Measurements from ENCODE around the gene AQP12B. TPM values are rescaled to one million over a fixed set of nuclear protein-coding genes. Genes with fewer than 3 reads are reported as not detected.
A peak's percentile ranks its signal among the peaks of the same experiment; 100 is the strongest.
"Not testable (repeated sequence)": the region's sequence is repeated elsewhere in the genome, so short reads cannot be mapped to it uniquely, and the experiment has no call there.

The AQP12B gene
- total and polyA plus RNA-seq, 2 donors from 2014 or later: not detected

GRCh38 chr2:240701091-240701735 is 18.5 kb upstream of the AQP12B start:
- Histone ChIP-seq H3K9me3 (ENCODE audit: control insufficient read depth in 2 of 3, insufficient read depth in 1 of 3, low read length in 3 of 3) (no peaks in the 10 kb centered on the region), H3K4me1 (ENCODE audit: control insufficient read depth in 2 of 3, insufficient read depth in 2 of 3, low read depth in 1 of 3, low read length in 3 of 3) (no peaks in the 10 kb centered on the region), H3K36me3 (ENCODE audit: control insufficient read depth in 2 of 3, insufficient read depth in 3 of 3, low read length in 3 of 3) (no peaks in the 10 kb centered on the region), H3K27me3 (ENCODE audit: control insufficient read depth, insufficient read depth, low read length) (no peaks in the 10 kb centered on the region), H3K4me3 (ENCODE audit: low read length in 3 of 3) (no peak overlapping the region), H3K9ac (ENCODE audit: low read length in 3 of 3) (no peak overlapping the region), H3K27ac (ENCODE audit: low read depth in 2 of 2, low read length in 2 of 2) (no peak overlapping the region)
- TF ChIP-seq CTCF (IDR thresholded peaks at IDR 0.05; ENCODE audit: borderline replicate concordance, extremely low read depth, insufficient read depth): no peak
- FAIRE-seq (no peak), DNase-seq (peak in 1 of 5 donors; percentile 66)
- intact Hi-C loops (cut with DNase I): no loop called here

GRCh38 chr2:240700616-240701015 is 17.9 kb upstream of the AQP12B start:
- H3K4me3 ChIP-seq (ENCODE audit: low read length in 3 of 3); H3K36me3 ChIP-seq (ENCODE audit: control insufficient read depth in 2 of 3, insufficient read depth in 3 of 3, low read length in 3 of 3); FAIRE-seq; H3K4me1 ChIP-seq (ENCODE audit: control insufficient read depth in 2 of 3, insufficient read depth in 2 of 3, low read depth in 1 of 3, low read length in 3 of 3); H3K9me3 ChIP-seq (ENCODE audit: control insufficient read depth in 2 of 3, insufficient read depth in 1 of 3, low read length in 3 of 3); intact Hi-C loops (cut with DNase I); H3K27ac ChIP-seq (ENCODE audit: low read depth in 2 of 2, low read length in 2 of 2); DNase-seq; H3K9ac ChIP-seq (ENCODE audit: low read length in 3 of 3); H3K27me3 ChIP-seq (ENCODE audit: control insufficient read depth, insufficient read depth, low read length): not testable (repeated sequence)

GRCh38 chr2:240699835-240700234 is 17.1 kb upstream of the AQP12B start:
- H3K4me3 ChIP-seq (ENCODE audit: low read length in 3 of 3); H3K9ac ChIP-seq (ENCODE audit: low read length in 3 of 3); intact Hi-C loops (cut with DNase I); FAIRE-seq; H3K4me1 ChIP-seq (ENCODE audit: control insufficient read depth in 2 of 3, insufficient read depth in 2 of 3, low read depth in 1 of 3, low read length in 3 of 3); H3K9me3 ChIP-seq (ENCODE audit: control insufficient read depth in 2 of 3, insufficient read depth in 1 of 3, low read length in 3 of 3); H3K27me3 ChIP-seq (ENCODE audit: control insufficient read depth, insufficient read depth, low read length); H3K27ac ChIP-seq (ENCODE audit: low read depth in 2 of 2, low read length in 2 of 2); H3K36me3 ChIP-seq (ENCODE audit: control insufficient read depth in 2 of 3, insufficient read depth in 3 of 3, low read length in 3 of 3): not testable (repeated sequence)
- DNase-seq: peak in 1 of 5 donors; percentile 25

DNA sequence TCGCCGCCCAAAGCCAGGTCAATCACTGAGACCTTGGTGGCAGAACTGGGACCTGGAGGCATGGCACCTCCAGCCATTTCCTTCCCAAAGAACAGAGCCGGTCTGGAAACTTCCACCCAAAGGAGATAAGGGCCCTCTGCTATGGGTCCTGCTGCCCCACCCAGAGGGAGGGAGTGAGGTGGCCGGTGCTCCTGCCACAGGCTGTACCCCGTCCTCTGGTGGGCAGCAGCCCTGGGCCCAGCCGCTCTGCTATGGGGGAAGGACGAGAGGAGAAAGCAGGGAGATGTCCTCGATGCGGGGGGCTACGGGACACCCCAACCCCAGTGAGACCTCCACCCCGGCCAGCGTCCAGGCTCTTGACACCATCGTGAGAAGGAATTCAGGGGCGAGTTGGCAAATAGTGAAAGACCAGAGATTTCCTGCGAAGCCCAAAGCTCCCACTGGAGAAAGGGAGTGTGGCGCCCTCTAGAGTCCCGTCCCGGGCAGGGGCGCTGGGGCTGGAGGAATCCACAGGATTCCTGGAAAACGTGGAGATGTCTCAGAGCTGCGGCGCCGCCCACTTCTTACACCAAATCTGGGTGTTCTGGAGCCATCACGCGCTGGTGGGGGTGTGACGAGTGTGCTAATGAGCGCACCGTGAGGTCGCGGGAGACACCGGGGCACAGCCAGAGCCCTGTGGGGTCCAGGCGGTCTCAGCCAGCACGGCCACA is 16.3 kb upstream of the AQP12B start:
- H3K27me3 ChIP-seq (ENCODE audit: control insufficient read depth, insufficient read depth, low read length); H3K36me3 ChIP-seq (ENCODE audit: control insufficient read depth in 2 of 3, insufficient read depth in 3 of 3, low read length in 3 of 3); intact Hi-C loops (cut with DNase I); H3K27ac ChIP-seq (ENCODE audit: low read depth in 2 of 2, low read length in 2 of 2); H3K9ac ChIP-seq (ENCODE audit: low read length in 3 of 3); H3K9me3 ChIP-seq (ENCODE audit: control insufficient read depth in 2 of 3, insufficient read depth in 1 of 3, low read length in 3 of 3); FAIRE-seq; H3K4me3 ChIP-seq (ENCODE audit: low read length in 3 of 3); H3K4me1 ChIP-seq (ENCODE audit: control insufficient read depth in 2 of 3, insufficient read depth in 2 of 3, low read depth in 1 of 3, low read length in 3 of 3): not testable (repeated sequence)
- DNase-seq: peak in 1 of 5 donors; percentile 40

DNA sequence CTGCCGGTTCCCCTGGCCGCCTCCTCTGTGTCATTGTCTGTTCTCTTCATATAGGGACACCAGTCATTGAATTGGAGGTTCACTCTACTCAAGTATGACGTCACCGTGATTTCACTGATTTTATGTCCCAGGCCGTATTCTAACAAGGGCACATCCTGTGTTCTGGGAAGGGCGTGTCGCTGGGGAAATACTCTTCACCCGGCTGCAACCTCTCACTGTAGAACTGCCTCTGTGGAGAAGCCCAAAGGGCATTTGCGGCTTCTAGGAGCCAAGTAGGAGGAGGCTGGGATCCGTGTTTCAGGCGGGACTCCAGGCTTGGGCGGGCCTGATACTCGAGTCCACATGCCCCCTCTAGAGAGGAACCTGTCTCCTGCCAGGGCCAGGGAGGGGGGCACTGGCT is 13.8 kb upstream of the AQP12B start:
- FAIRE-seq; H3K9ac ChIP-seq (ENCODE audit: low read length in 3 of 3): not testable (repeated sequence)

DNA sequence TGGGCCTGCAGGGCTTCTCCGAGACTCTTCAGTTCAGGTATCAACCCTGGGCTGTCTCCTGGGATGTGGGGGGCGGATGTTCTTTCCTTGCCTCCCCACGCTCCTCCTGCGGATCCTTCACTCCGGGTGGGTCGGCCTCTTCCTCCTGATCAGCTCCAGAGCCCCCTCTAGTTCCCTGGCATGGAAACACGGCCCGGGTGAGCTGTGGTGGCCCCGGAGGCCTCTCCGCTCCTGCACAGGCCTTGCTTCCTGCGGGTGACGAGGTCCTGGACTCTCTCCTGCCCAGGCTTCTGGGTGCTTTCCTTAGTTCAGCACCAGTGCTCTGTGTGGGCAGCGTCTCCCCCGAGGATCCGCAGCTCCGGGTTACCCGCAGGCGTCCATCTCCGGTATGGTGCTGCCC is 12.9 kb upstream of the AQP12B start:
- intact Hi-C loops (cut with DNase I); H3K36me3 ChIP-seq (ENCODE audit: control insufficient read depth in 2 of 3, insufficient read depth in 3 of 3, low read length in 3 of 3); FAIRE-seq; H3K9ac ChIP-seq (ENCODE audit: low read length in 3 of 3); H3K27me3 ChIP-seq (ENCODE audit: control insufficient read depth, insufficient read depth, low read length); H3K27ac ChIP-seq (ENCODE audit: low read depth in 2 of 2, low read length in 2 of 2); H3K4me3 ChIP-seq (ENCODE audit: low read length in 3 of 3); H3K9me3 ChIP-seq (ENCODE audit: control insufficient read depth in 2 of 3, insufficient read depth in 1 of 3, low read length in 3 of 3); H3K4me1 ChIP-seq (ENCODE audit: control insufficient read depth in 2 of 3, insufficient read depth in 2 of 3, low read depth in 1 of 3, low read length in 3 of 3); DNase-seq: not testable (repeated sequence)

More for the DNA sequence above, 13.8 kb upstream of the AQP12B start:
- H3K27me3 ChIP-seq (ENCODE audit: control insufficient read depth, insufficient read depth, low read length); H3K36me3 ChIP-seq (ENCODE audit: control insufficient read depth in 2 of 3, insufficient read depth in 3 of 3, low read length in 3 of 3); H3K4me3 ChIP-seq (ENCODE audit: low read length in 3 of 3); H3K9me3 ChIP-seq (ENCODE audit: control insufficient read depth in 2 of 3, insufficient read depth in 1 of 3, low read length in 3 of 3); DNase-seq; intact Hi-C loops (cut with DNase I); H3K27ac ChIP-seq (ENCODE audit: low read depth in 2 of 2, low read length in 2 of 2); H3K4me1 ChIP-seq (ENCODE audit: control insufficient read depth in 2 of 3, insufficient read depth in 2 of 3, low read depth in 1 of 3, low read length in 3 of 3): not testable (repeated sequence)

- H3K9ac ChIP-seq (ENCODE audit: low read length in 3 of 3); H3K36me3 ChIP-seq (ENCODE audit: control insufficient read depth in 2 of 3, insufficient read depth in 3 of 3, low read length in 3 of 3); DNase-seq; H3K27me3 ChIP-seq (ENCODE audit: control insufficient read depth, insufficient read depth, low read length); H3K27ac ChIP-seq (ENCODE audit: low read depth in 2 of 2, low read length in 2 of 2); H3K4me1 ChIP-seq (ENCODE audit: control insufficient read depth in 2 of 3, insufficient read depth in 2 of 3, low read depth in 1 of 3, low read length in 3 of 3); H3K9me3 ChIP-seq (ENCODE audit: control insufficient read depth in 2 of 3, insufficient read depth in 1 of 3, low read length in 3 of 3); FAIRE-seq; H3K4me3 ChIP-seq (ENCODE audit: low read length in 3 of 3); intact Hi-C loops (cut with DNase I): not testable (repeated sequence)
Observed at GRCh38 chr2:240694304-240694703, 11.6 kb upstream of the AQP12B start.
